A673 (cell line): ENCODE data around the gene MOK. TPM values are rescaled to one million over a fixed set of nuclear protein-coding genes. Genes with fewer than 3 reads are reported as not detected.

Experiments
- BruUV-seq: library from RNA; stranded (reverse); fragments of 400-500 nt; replicated peaks from 2 replicates; lab custom pipeline; 2021; lab: Mats Ljungman, UMichigan
- CTCF ChIA-PET: fragments of 300-600 bp; sonication (Branson Sonifier 250); formaldehyde crosslinking; loops from one replicate; lab custom pipeline; 2022; ENCODE audit warnings: antibody characterized with exemption; lab: Charles Lee
- POLR2A ChIA-PET: fragments of 300-600 bp; sonication (Branson Sonifier 250); formaldehyde crosslinking; loops from one replicate; lab custom pipeline; 2022; ENCODE audit warnings: antibody characterized with exemption; ENCODE audit not compliant: low non-redundant PET; lab: Charles Lee
- DNase-seq: peaks from one replicate; pipeline ENCODE4 v3.0.0-alpha.2; 2015; ENCODE audit warnings: low spot score
- H3K27ac ChIP-seq: fragments of 200-600 bp; sonication (generic); 2 replicates; pipeline ENCODE4 v1.5.1; 2016; ENCODE audit warnings: mixed run types, low read depth, mild to moderate bottlenecking, mixed read lengths, antibody characterized with exemption, low read length; ENCODE audit not compliant: poor library complexity, severe bottlenecking
- H3K27me3 ChIP-seq: fragments of 200-600 bp; sonication (generic); replicated peaks from 2 replicates; pipeline ENCODE4 v1.6.1; 2017; ENCODE audit warnings: mixed run types, low read depth, mild to moderate bottlenecking, mixed read lengths, antibody characterized with exemption, low read length; ENCODE audit not compliant: insufficient read depth, poor library complexity
- H3K36me3 ChIP-seq: fragments of 200-600 bp; sonication (generic); 2 replicates; pipeline ENCODE4 v1.6.1; 2016; ENCODE audit warnings: mixed run types, mild to moderate bottlenecking, mixed read lengths, antibody characterized with exemption, low read length; ENCODE audit not compliant: insufficient read depth, poor library complexity, severe bottlenecking
- H3K4me1 ChIP-seq: fragments of 200-600 bp; sonication (generic); 2 replicates; pipeline ENCODE4 v1.6.1; 2017; ENCODE audit warnings: mixed run types, mild to moderate bottlenecking, mixed read lengths, antibody characterized with exemption, low read length; ENCODE audit not compliant: insufficient read depth, poor library complexity, severe bottlenecking
- H3K4me3 ChIP-seq: fragments of 200-600 bp; sonication (generic); 2 replicates; pipeline ENCODE4 v1.5.1; 2016; ENCODE audit warnings: low read depth, mixed run types, mild to moderate bottlenecking, mixed read lengths, low read length; ENCODE audit not compliant: poor library complexity, severe bottlenecking
- H3K9me3 ChIP-seq: fragments of 200-600 bp; sonication (generic); 2 replicates; pipeline ENCODE4 v1.6.1; 2016; ENCODE audit warnings: mixed run types, low read depth, mild to moderate bottlenecking, mixed read lengths, antibody characterized with exemption, low read length; ENCODE audit not compliant: poor library complexity, severe bottlenecking
- EZH2 ChIP-seq: fragments of 200-600 bp; sonication (generic); IDR thresholded peaks from 2 replicates; pipeline ENCODE4 v1.6.1; 2017; ENCODE audit warnings: borderline replicate concordance, low read depth, mild to moderate bottlenecking, mixed read lengths, antibody characterized with exemption, low read length; ENCODE audit not compliant: poor library complexity, severe bottlenecking
- intact Hi-C: fragments of 100-400 bp; cut with micrococcal nuclease; formaldehyde crosslinking; loops from one replicate; pipeline ENCODE4 v1.10.0; 2022; ENCODE audit not compliant: unreplicated experiment
- total RNA-seq: library from RNA; stranded (reverse); gene quantifications from 2 replicates; pipeline ENCODE4 v1.2.3, GENCODE V29; 2021
- TF ChIP-seq, protein P1 (sequence below): fragments of 300-800, 200-600 bp; sonication (generic); conservative IDR thresholded peaks from 2 replicates; pipeline ENCODE4 v1.5.1; 2017; ENCODE audit warnings: low read depth, mild to moderate bottlenecking, antibody characterized with exemption, low read length, moderate library complexity, mixed read lengths

MOK gene
- total RNA-seq, 1 experiment from 2014 or later: 27.4 TPM

DNA sequence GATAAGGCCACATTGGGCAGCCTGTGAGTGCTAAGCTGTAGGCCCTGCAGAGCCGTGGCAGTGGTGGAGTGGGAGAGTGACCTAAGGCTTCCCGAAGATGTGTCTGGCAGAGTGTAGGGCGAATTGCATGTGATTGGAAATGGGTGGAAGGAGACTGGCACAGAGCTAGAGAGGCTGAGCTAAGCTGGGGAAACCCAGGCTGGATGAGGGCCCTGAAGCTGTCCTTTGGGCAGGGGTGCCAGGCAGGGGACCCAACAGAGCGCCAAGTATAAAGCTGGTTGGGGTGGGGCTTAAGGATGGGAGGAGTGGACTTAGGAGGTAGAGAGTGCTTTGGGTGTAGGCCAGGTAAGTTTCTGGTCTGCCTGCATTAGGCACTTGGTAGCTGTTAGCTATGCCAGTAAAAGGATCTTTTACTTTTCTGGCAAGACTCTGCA, 117.4 kb downstream of the MOK start:
- Histone ChIP-seq H3K27ac (peak overlapping the region; percentile 53), H3K36me3 (no peaks in the 10 kb centered on the region), H3K27me3 (no peaks in the 10 kb centered on the region), H3K9me3 (no peaks in the 10 kb centered on the region), H3K4me3 (no peak overlapping the region), H3K4me1 (peaks cover 41% of the 10 kb centered on the region)
- TF ChIP-seq, protein P1, sequence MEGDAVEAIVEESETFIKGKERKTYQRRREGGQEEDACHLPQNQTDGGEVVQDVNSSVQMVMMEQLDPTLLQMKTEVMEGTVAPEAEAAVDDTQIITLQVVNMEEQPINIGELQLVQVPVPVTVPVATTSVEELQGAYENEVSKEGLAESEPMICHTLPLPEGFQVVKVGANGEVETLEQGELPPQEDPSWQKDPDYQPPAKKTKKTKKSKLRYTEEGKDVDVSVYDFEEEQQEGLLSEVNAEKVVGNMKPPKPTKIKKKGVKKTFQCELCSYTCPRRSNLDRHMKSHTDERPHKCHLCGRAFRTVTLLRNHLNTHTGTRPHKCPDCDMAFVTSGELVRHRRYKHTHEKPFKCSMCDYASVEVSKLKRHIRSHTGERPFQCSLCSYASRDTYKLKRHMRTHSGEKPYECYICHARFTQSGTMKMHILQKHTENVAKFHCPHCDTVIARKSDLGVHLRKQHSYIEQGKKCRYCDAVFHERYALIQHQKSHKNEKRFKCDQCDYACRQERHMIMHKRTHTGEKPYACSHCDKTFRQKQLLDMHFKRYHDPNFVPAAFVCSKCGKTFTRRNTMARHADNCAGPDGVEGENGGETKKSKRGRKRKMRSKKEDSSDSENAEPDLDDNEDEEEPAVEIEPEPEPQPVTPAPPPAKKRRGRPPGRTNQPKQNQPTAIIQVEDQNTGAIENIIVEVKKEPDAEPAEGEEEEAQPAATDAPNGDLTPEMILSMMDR: no peak
- TF ChIP-seq EZH2: no peak
- no TSS peak for BruUV-seq
- CTCF ChIA-PET: interaction anchor here (0.6 kb wide), 1 partner anchor 141 kb away, joined by 5 read pairs; no protein-coding TSS in a partner anchor
- POLR2A ChIA-PET: interaction anchor here (0.6 kb wide), 2 partner anchors 67 to 239 kb away, joined by 3 to 9 read pairs; no protein-coding TSS in a partner anchor
- DNase-seq: no peak
- intact Hi-C loops: no loop called here

DNA sequence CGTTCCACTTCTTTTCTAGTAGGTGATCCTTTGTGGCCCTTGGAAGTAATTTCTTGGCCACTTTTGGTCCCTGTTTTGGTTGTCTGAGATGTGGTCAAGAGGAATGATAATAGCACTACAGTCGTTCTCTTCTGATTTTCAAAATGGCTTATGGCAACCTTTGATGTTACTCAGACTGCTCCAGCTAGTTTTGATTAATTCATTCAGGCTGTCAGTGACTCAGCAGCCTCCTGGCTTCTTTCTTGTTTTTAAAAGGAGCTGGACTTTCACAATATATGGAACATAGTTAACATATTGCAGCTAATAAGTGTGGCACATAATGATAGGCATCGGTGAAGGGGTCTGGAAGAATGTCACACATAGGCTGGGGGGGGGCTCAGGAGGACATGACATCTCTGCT, 117.9 kb downstream of the MOK start:
- no peak overlapping the region for H3K4me3 ChIP-seq
- intact Hi-C loops: no loop called here
- peak; percentile 57 for DNase-seq
- H3K27me3 ChIP-seq: no peaks in the 10 kb centered on the region
- H3K27ac ChIP-seq: peak overlapping the region; percentile 53
- BruUV-seq: no TSS peak
- no peaks in the 10 kb centered on the region for H3K36me3 ChIP-seq
- TF ChIP-seq, protein P1: no peak
- no peak for TF ChIP-seq EZH2
- ChIA-PET CTCF (interaction anchor here (0.6 kb wide), 1 partner anchor 141 kb away, joined by 5 read pairs; no protein-coding TSS in a partner anchor), POLR2A (interaction anchor here (0.6 kb wide), 1 partner anchor 239 kb away, joined by 9 read pairs; no protein-coding TSS in a partner anchor)
- peaks cover 46% of the 10 kb centered on the region for H3K4me1 ChIP-seq
- no peaks in the 10 kb centered on the region for H3K9me3 ChIP-seq

DNA sequence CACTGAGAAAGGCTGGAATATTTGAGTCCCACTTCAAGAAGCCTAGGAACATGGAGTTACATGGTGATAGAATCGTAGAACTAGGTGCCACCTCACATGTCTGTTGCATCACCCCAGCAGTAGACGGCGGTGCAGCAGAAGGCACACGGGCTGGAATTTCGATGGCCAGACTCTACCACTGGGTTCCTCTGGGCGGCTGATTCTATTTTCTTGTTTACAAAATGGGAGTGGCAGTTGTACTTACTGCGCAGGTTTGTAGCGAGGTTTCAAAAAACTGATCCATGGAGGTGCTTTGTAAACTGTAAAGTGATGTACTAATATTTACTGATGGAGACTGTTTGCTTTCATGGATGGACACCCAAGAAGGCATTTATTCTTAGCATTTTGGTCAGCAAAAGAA, 119.6 kb downstream of the MOK start:
- peaks cover 59% of the 10 kb centered on the region for H3K4me1 ChIP-seq
- TF ChIP-seq, protein P1: no peak
- TF ChIP-seq EZH2: no peak
- peak overlapping the region; percentile 29 for H3K27ac ChIP-seq
- no peak for DNase-seq
- ChIA-PET POLR2A (no interaction called here), CTCF (no interaction called here)
- H3K9me3 ChIP-seq: no peaks in the 10 kb centered on the region
- intact Hi-C loops: no loop called here
- no TSS peak for BruUV-seq
- H3K27me3 ChIP-seq: no peaks in the 10 kb centered on the region
- H3K36me3 ChIP-seq: no peaks in the 10 kb centered on the region
- no peak overlapping the region for H3K4me3 ChIP-seq
